Adipocyte (in vitro differentiated cells): ENCODE data around the gene VPS26C.
A peak's percentile ranks its signal among the peaks of the same experiment; 100 is the strongest.
"Not testable (repeated sequence)": the region's sequence is repeated elsewhere in the genome, so short reads cannot be mapped to it uniquely, and the experiment has no call there.

ENCODE experiments used
- DNase-seq: peaks from one replicate; pipeline ENCODE4 v3.0.0-alpha.2; 2015; ENCODE audit warnings: low read depth
- H3K27me3 ChIP-seq: replicated peaks from 2 replicates; pipeline ENCODE4 v1.7.0; 2013; ENCODE audit warnings: mild to moderate bottlenecking, low read length, moderate library complexity; ENCODE audit not compliant: control insufficient read depth, insufficient read depth
- H3K36me3 ChIP-seq: 2 replicates; pipeline ENCODE4 v1.7.0; 2013; ENCODE audit warnings: low read length, mild to moderate bottlenecking, moderate library complexity; ENCODE audit not compliant: control insufficient read depth, insufficient read depth, severe bottlenecking
- H3K4me1 ChIP-seq: 2 replicates; pipeline ENCODE4 v1.7.0; 2013; ENCODE audit warnings: mild to moderate bottlenecking, low read length, moderate library complexity; ENCODE audit not compliant: control insufficient read depth, insufficient read depth
- H3K4me3 ChIP-seq: 2 replicates; pipeline ENCODE4 v1.7.0; 2013; ENCODE audit warnings: mild to moderate bottlenecking, low read length, moderate library complexity
- H3K9ac ChIP-seq: 2 replicates; pipeline ENCODE4 v1.7.0; 2013; ENCODE audit warnings: mild to moderate bottlenecking, low read length, moderate library complexity
- H3K9me3 ChIP-seq: 2 replicates; pipeline ENCODE4 v1.7.0; 2013; ENCODE audit warnings: mild to moderate bottlenecking, low read length, moderate library complexity; ENCODE audit not compliant: control insufficient read depth

Gene VPS26C

DNA sequence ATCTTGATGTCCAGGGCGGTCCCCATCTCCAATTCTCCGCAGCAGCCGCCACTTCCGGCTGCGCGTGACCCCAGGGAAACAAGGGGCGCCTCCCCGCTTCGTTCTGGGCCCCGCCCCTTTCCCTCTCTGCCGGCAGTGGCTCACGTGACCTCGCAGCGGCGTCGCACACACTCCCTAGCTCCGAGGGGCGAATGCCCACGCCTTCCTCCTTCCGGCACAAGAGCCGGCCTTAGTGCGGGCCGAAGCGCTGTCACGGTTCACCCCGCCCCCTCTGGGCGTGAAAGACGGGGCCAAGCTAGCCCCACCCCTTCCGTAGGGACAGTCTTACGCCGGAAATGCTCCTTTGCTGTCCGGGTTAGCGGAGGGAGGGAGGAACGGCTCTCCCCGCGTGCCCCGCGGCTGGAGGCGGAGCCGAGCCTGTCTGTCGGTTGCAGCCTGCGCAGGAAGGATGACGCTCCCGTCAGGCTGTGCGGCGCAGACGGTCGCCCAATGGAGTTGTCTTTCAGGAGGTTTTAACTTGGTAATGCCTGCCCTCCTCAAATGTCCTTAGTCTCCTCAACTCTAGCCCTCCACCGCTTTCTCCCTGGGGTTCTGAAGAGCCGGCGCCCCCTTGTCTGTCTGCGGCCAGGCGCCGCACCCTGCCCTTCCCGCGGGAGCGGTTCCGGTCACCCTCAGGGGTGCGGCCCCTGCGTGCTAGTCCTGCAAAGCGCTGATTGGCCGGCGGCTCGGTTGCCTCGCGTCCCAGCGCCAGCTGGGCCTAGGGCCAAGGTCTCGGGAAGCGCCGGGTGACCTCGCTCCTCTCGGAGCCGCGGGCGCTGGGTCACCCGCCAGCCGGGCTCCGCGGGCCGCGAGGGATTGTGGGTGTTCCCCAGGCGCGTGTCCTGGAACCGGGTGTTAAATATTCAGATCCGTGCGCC lies at the start of gene VPS26C:
Gene VPS26C, minus strand, starts transcription at position 66 of the 917 bp plus-strand sequence. Its CDS starts 40 bp downstream, at position 26.
- Histone ChIP-seq H3K9me3 (no peaks in the 10 kb centered on the region), H3K4me1 (peaks cover 25% of the 10 kb centered on the region), H3K9ac (peak within 1 kb of the TSS; percentile 98), H3K36me3 (no peaks in the 10 kb centered on the region), H3K4me3 (peak within 1 kb of the TSS; percentile 82), H3K27me3 (no peaks in the 10 kb centered on the region)
- DNase-seq, result peak; percentile 100

- not testable (repeated sequence) for H3K27me3 ChIP-seq
Measured at GRCh38 chr21:37316072-37316471, 48.9 kb upstream of the VPS26C start.

GRCh38 chr21:37300114-37300751 lies 33.1 kb upstream of the VPS26C start:
- H3K27me3 ChIP-seq, result no peaks in the 10 kb centered on the region
- H3K4me1 ChIP-seq, result no peaks in the 10 kb centered on the region
- no peaks in the 10 kb centered on the region for H3K9me3 ChIP-seq
- H3K4me3 ChIP-seq, result no peak overlapping the region
- no peak for DNase-seq
- no peaks in the 10 kb centered on the region for H3K36me3 ChIP-seq
- no peak overlapping the region for H3K9ac ChIP-seq

More at GRCh38 chr21:37316072-37316471, 48.9 kb upstream of the VPS26C start:
- peaks cover 24% of the 10 kb centered on the region for H3K9me3 ChIP-seq
- not testable (repeated sequence) for H3K36me3 ChIP-seq, H3K9ac ChIP-seq, H3K4me3 ChIP-seq, H3K4me1 ChIP-seq, DNase-seq

GRCh38 chr21:37297364-37297763 lies 30.2 kb upstream of the VPS26C start:
- Histone ChIP-seq H3K27me3 (no peaks in the 10 kb centered on the region), H3K9me3 (no peaks in the 10 kb centered on the region), H3K9ac (no peak overlapping the region), H3K36me3 (no peaks in the 10 kb centered on the region), H3K4me3 (no peak overlapping the region), H3K4me1 (peaks cover 6% of the 10 kb centered on the region)
- no peak for DNase-seq

- Histone ChIP-seq H3K9me3 (no peaks in the 10 kb centered on the region), H3K36me3 (no peaks in the 10 kb centered on the region), H3K4me1 (peaks cover 6% of the 10 kb centered on the region), H3K4me3 (no peak overlapping the region), H3K9ac (no peak overlapping the region), H3K27me3 (peaks cover 4% of the 10 kb centered on the region)
- DNase-seq, result no peak
Measured at GRCh38 chr21:37294679-37295078, 27.5 kb upstream of the VPS26C start.

DNA sequence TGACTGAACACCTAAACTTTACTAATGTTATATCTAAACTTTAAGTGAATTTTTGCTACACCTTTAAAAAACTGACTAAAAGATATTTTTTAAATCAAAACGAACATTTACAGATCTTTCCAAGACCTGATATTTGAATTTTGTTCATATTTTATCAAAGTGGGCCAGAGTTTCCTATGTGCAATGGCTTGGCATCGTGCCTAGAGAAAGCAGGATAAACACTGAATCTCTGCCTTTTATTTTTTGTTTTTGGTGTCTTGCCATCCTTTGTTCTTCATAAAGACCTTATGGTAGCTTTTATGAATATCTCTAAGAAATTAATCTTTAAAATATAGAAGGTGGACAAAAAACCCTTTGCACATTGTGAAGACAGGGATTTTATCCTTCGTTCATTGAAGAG lies 25.8 kb upstream of the VPS26C start:
- no peak overlapping the region for H3K4me3 ChIP-seq
- H3K4me1 ChIP-seq, result peaks cover 6% of the 10 kb centered on the region
- no peaks in the 10 kb centered on the region for H3K36me3 ChIP-seq
- peaks cover 4% of the 10 kb centered on the region for H3K27me3 ChIP-seq
- peak; percentile 49 for DNase-seq
- H3K9ac ChIP-seq, result no peak overlapping the region
- H3K9me3 ChIP-seq, result no peaks in the 10 kb centered on the region

- H3K9me3 ChIP-seq, result no peaks in the 10 kb centered on the region
- H3K4me1 ChIP-seq, result peaks cover 6% of the 10 kb centered on the region
- DNase-seq, result no peak
- H3K36me3 ChIP-seq, result no peaks in the 10 kb centered on the region
- H3K27me3 ChIP-seq, result peaks cover 4% of the 10 kb centered on the region
- H3K4me3 ChIP-seq, result no peak overlapping the region
- no peak overlapping the region for H3K9ac ChIP-seq
Measured at GRCh38 chr21:37292041-37292440, 24.9 kb upstream of the VPS26C start.

- not testable (repeated sequence) for DNase-seq, H3K36me3 ChIP-seq, H3K4me3 ChIP-seq, H3K4me1 ChIP-seq, H3K9ac ChIP-seq, H3K9me3 ChIP-seq, H3K27me3 ChIP-seq
Measured at GRCh38 chr21:37283191-37283710, 16.1 kb upstream of the VPS26C start.

- H3K4me1 ChIP-seq, H3K27me3 ChIP-seq, H3K36me3 ChIP-seq, DNase-seq, H3K9ac ChIP-seq, H3K4me3 ChIP-seq, H3K9me3 ChIP-seq: not testable (repeated sequence)
Measured at GRCh38 chr21:37282602-37283001, 15.5 kb upstream of the VPS26C start.

GRCh38 chr21:37281993-37282392 lies 14.9 kb upstream of the VPS26C start:
- DNase-seq, result no peak
- Histone ChIP-seq H3K4me1 (no peaks in the 10 kb centered on the region), H3K27me3 (no peaks in the 10 kb centered on the region), H3K9me3 (no peaks in the 10 kb centered on the region), H3K9ac (no peak overlapping the region), H3K36me3 (no peaks in the 10 kb centered on the region), H3K4me3 (no peak overlapping the region)

DNA sequence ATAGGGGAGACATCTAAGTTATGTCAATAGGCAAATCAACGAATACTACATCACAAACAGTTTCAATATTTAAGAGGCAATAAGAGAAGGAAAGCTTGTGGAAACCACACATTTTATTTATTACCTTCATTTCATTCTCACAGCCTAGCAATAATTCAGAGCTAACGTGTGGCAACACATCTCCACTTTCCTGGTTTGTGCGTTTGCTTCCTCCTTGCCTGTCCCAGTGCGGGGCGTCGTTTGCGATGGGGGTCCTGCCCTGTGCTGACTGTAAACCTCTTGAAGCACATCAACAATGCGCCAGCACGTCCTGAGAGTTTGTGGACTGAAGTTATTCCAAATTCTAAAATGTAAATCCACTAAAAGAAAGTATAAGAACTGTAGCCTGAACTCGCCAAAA lies 14.4 kb upstream of the VPS26C start:
- no peaks in the 10 kb centered on the region for H3K27me3 ChIP-seq
- no peaks in the 10 kb centered on the region for H3K4me1 ChIP-seq
- no peak overlapping the region for H3K9ac ChIP-seq
- no peaks in the 10 kb centered on the region for H3K36me3 ChIP-seq
- DNase-seq, result no peak
- H3K9me3 ChIP-seq, result no peaks in the 10 kb centered on the region
- H3K4me3 ChIP-seq, result no peak overlapping the region
